IMR-90 (cell line): ENCODE data around the gene KLLN. TPM values are rescaled to one million over a fixed set of nuclear protein-coding genes. Genes with fewer than 3 reads are reported as not detected.

Experiments used
- ATAC-seq: fragments of 200-7000 bp; cut with Tn5 transposase; 2 replicates; pipeline ENCODE4 v1.9.1; 2020; ENCODE audit warnings: low read depth, mild to moderate bottlenecking, moderate library complexity
- BruUV-seq: library from RNA; stranded (reverse); fragments of 400-500 nt; replicated peaks from 2 replicates; lab custom pipeline; 2021; lab: Mats Ljungman, UMichigan
- CTCF ChIA-PET: fragments of 300-600 bp; formaldehyde crosslinking; extraction: SDS; loops from one replicate; lab custom pipeline; 2021; ENCODE audit warnings: antibody characterized with exemption; lab: Yijun Ruan, JAX
- POLR2A ChIA-PET: fragments of 300-600 bp; sonication (Branson Sonifier 250); formaldehyde crosslinking; loops from one replicate; lab custom pipeline; 2022; ENCODE audit warnings: antibody characterized with exemption; ENCODE audit not compliant: unreplicated experiment; lab: Charles Lee
- DNase-seq: peaks from one replicate; pipeline ENCODE4 v3.0.0; 2013
- H2AFZ ChIP-seq: replicated peaks from 2 replicates; pipeline ENCODE3; 2013; ENCODE audit warnings: low read length, mild to moderate bottlenecking; ENCODE audit not compliant: poor library complexity
- H2AK5ac ChIP-seq: 2 replicates; pipeline ENCODE4 v1.6.1; 2013; ENCODE audit warnings: low read depth, low read length, inconsistent platforms
- H2AK9ac ChIP-seq: replicated peaks from 2 replicates; pipeline ENCODE3; 2013; ENCODE audit warnings: mild to moderate bottlenecking, low read depth, low read length, moderate library complexity; ENCODE audit not compliant: poor library complexity
- H2BK120ac ChIP-seq: 2 replicates; pipeline ENCODE4 v1.6.1; 2013; ENCODE audit warnings: low read depth, low read length, inconsistent platforms
- H2BK15ac ChIP-seq: 3 replicates; pipeline ENCODE4 v1.6.1; 2013; ENCODE audit warnings: low read depth, low read length, inconsistent platforms
- H2BK20ac ChIP-seq: 2 replicates; pipeline ENCODE4 v1.6.1; 2013; ENCODE audit warnings: low read depth, mild to moderate bottlenecking, inconsistent platforms, low read length, moderate library complexity
- H2BK5ac ChIP-seq: 2 replicates; pipeline ENCODE4 v1.6.1; 2013; ENCODE audit warnings: mild to moderate bottlenecking, low read depth, low read length, inconsistent platforms; ENCODE audit not compliant: poor library complexity, severe bottlenecking
- H3K14ac ChIP-seq: replicated peaks from 2 replicates; pipeline ENCODE4 v1.6.1; 2013; ENCODE audit warnings: low read depth, low read length, inconsistent platforms
- H3K18ac ChIP-seq: 2 replicates; pipeline ENCODE4 v1.6.1; 2013; ENCODE audit warnings: low read depth, low read length, control low read depth
- H3K23ac ChIP-seq: 2 replicates; pipeline ENCODE4 v1.6.1; 2013; ENCODE audit warnings: low read depth, low read length, inconsistent platforms
- H3K27ac ChIP-seq: 2 replicates; pipeline ENCODE4 v1.5.1; 2013; ENCODE audit warnings: mild to moderate bottlenecking, control low read depth, low read length; ENCODE audit not compliant: insufficient read depth
- H3K27me3 ChIP-seq: 2 replicates; pipeline ENCODE4 v1.6.1; 2013; ENCODE audit warnings: low read length; ENCODE audit not compliant: control insufficient read depth, insufficient read depth
- H3K36me3 ChIP-seq: 2 replicates; pipeline ENCODE4 v1.6.1; 2013; ENCODE audit warnings: low read length, mixed read lengths; ENCODE audit not compliant: control insufficient read depth, insufficient read depth
- H3K4ac ChIP-seq: 2 replicates; pipeline ENCODE4 v1.6.1; 2013; ENCODE audit warnings: low read depth, low read length, inconsistent platforms
- H3K4me1 ChIP-seq: 2 replicates; pipeline ENCODE4 v1.6.1; 2013; ENCODE audit warnings: low read length, mixed read lengths; ENCODE audit not compliant: control insufficient read depth, insufficient read depth
- H3K4me2 ChIP-seq: 2 replicates; pipeline ENCODE4 v1.6.1; 2013; ENCODE audit warnings: low read depth, mild to moderate bottlenecking, control low read depth, low read length, moderate library complexity
- H3K4me3 ChIP-seq: 2 replicates; pipeline ENCODE4 v1.5.1; 2013; ENCODE audit warnings: low read depth, mild to moderate bottlenecking, control low read depth, low read length, moderate library complexity; ENCODE audit not compliant: insufficient read depth
- H3K56ac ChIP-seq: 2 replicates; pipeline ENCODE4 v1.6.1; 2013; ENCODE audit warnings: low read length, inconsistent platforms; ENCODE audit not compliant: insufficient read depth; ENCODE audit errors: extremely low read depth
- H3K79me1 ChIP-seq, 2 experiments: 2 replicates each; pipeline ENCODE4 v1.6.1; 2013; ENCODE audit warnings: low read length in 2 of 2, inconsistent platforms in 1 of 2, low read depth in 1 of 2
- H3K9ac ChIP-seq: 2 replicates; pipeline ENCODE4 v1.6.1; 2013; ENCODE audit warnings: low read depth, low read length, control low read depth
- H3K9me1 ChIP-seq: 2 replicates; pipeline ENCODE4 v1.6.1; 2013; ENCODE audit warnings: low read length, inconsistent platforms; ENCODE audit not compliant: insufficient read depth
- H3K9me3 ChIP-seq: 2 replicates; pipeline ENCODE4 v1.6.1; 2013; ENCODE audit warnings: low read length; ENCODE audit not compliant: control insufficient read depth, insufficient read depth
- H4K20me1 ChIP-seq: 2 replicates; pipeline ENCODE4 v1.6.1; 2013; ENCODE audit warnings: low read length, inconsistent platforms; ENCODE audit not compliant: insufficient read depth
- H4K5ac ChIP-seq: 2 replicates; pipeline ENCODE4 v1.6.1; 2013; ENCODE audit warnings: mild to moderate bottlenecking, low read depth, low read length, control low read depth
- H4K8ac ChIP-seq, 2 experiments: 2 replicates each; pipeline ENCODE4 v1.6.1; 2013; ENCODE audit warnings: low read depth in 2 of 2, low read length in 2 of 2, control low read depth in 1 of 2, inconsistent platforms in 1 of 2
- H4K91ac ChIP-seq: 2 replicates; pipeline ENCODE4 v1.6.1; 2013; ENCODE audit warnings: low read depth, low read length, inconsistent platforms; ENCODE audit not compliant: insufficient read depth
- CEBPB ChIP-seq: IDR thresholded peaks from 2 replicates; pipeline ENCODE4 v1.6.1; 2012; ENCODE audit warnings: low read depth, low read length, improper control_type of control experiment
- CHD1 ChIP-seq: IDR thresholded peaks from 2 replicates; pipeline ENCODE4 v1.6.1; 2012; ENCODE audit warnings: low read depth, low read length, improper control_type of control experiment
- FOS ChIP-seq: fragments of 150-350 bp; IDR thresholded peaks from 2 replicates; pipeline ENCODE4 v1.6.1; 2016; ENCODE audit warnings: low read depth, low read length
- MAFK ChIP-seq: IDR thresholded peaks from 2 replicates; pipeline ENCODE4 v1.6.1; 2012; ENCODE audit warnings: low read depth, low read length, improper control_type of control experiment
- MAZ ChIP-seq: IDR thresholded peaks from 2 replicates; pipeline ENCODE4 v1.6.1; 2012; ENCODE audit warnings: low read depth, mild to moderate bottlenecking, low read length, improper control_type of control experiment, moderate library complexity, borderline replicate concordance
- MXI1 ChIP-seq: IDR thresholded peaks from 2 replicates; pipeline ENCODE4 v1.6.1; 2012; ENCODE audit warnings: low read depth, mild to moderate bottlenecking, low read length, moderate library complexity, borderline replicate concordance
- POLR2A ChIP-seq: IDR thresholded peaks from 2 replicates; pipeline ENCODE4 v1.6.1; 2012; ENCODE audit warnings: mild to moderate bottlenecking, low read depth, low read length
- SMC3 ChIP-seq: fragments of 150-350 bp; IDR thresholded peaks from 2 replicates; pipeline ENCODE4 v1.6.1; 2016; ENCODE audit warnings: low read depth, mild to moderate bottlenecking, antibody characterized with exemption, low read length, moderate library complexity
- WGBS, 2 experiments: methylation state at CpG; one replicate each; pipeline versions ENCODE4 v1.1.5 to v1.1.7; 2013; ENCODE audit warnings: missing lambda C conversion rate in 2 of 2; ENCODE audit not compliant: insufficient read length in 1 of 2; ENCODE audit errors: extremely low coverage in 2 of 2; 5-methylcytosine and 5-hydroxymethylcytosine counted together
- dilution Hi-C: fragments of 300-500 bp; cut with HindIII; formaldehyde crosslinking; loops from one replicate; pipeline ENCODE4 v1.14.3; 2018; ENCODE audit warnings: low sequenced_read_pairs; ENCODE audit not compliant: unreplicated experiment
- in situ Hi-C: fragments of 300-500 bp; cut with MboI; formaldehyde crosslinking; loops from 3 replicates; pipeline ENCODE4 v1.14.3; 2019; ENCODE audit warnings: low sequenced_read_pairs, inconsistent platforms, mixed read lengths
- intact Hi-C: fragments of 100-400 bp; cut with micrococcal nuclease; formaldehyde crosslinking; loops from 2 replicates; pipeline ENCODE4 v1.10.0; 2022
- polyA plus RNA-seq, 3 experiments: library from polyadenylated mRNA; depleted of rRNA; stranded (reverse); fragments of >200 nt; gene quantifications; 2 replicates each; pipeline ENCODE4 v1.2.3, GENCODE V29; 2012; ENCODE audit warnings: low replicate concordance in 1 of 3
- total RNA-seq: library from RNA; depleted of rRNA; stranded (reverse); fragments of >200 nt; gene quantifications from 2 replicates; pipeline ENCODE4 v1.2.3, GENCODE V29; 2012
- TF ChIP-seq, protein P1 (sequence below): conservative IDR thresholded peaks from 2 replicates; pipeline ENCODE4 v1.5.1; 2012; ENCODE audit warnings: mild to moderate bottlenecking, low read depth, low read length, improper control_type of control experiment

The KLLN gene
- total and polyA plus RNA-seq, 2 of the 4 experiments (the other 2 are of a cell fraction) = 0.36 TPM

DNA sequence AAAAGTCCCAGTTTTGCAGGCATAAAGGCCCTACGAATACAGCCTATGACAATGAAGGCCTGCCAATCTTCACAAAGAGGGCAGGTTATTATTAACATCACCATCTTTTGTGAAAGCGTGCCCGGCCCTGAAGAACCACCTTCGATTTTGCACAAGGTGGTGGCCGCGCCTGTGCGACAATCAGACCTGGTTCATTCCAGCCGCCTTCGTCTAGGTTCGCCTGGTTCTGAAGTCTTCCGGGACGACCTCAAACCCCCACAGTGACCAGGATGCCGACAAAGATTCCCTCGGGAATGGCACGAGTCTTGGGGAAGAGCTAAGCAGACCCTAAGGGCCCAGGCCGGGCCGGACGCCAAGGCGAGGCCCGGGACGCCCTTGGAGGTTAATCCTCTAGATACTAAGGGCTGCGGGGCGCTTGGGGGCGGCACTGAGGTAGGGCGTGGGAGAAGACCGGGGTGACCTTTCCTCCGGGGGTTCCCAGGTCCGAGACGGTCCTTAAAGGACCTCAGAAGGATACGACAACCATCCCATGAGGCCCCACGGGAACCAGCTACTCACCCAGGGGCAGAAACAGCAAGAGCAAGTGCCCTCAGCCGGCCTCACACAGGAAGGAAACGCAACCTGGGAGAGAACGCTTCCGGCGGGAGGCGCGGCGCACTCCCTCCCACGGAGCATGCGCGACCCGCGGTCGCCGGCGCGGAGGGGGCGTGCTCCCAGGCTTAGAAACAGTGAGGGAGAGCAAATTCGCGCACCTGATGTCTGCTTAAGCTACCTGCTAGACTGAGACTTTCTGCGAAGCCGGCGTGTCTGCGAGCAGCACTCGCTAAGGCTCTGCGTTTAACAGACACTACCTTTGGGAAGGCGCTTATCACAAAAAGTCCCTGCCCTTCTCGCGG lies 45.5 kb downstream of the KLLN start, which contains the start of gene ATAD1:
Gene ATAD1 (minus strand): TSS at position 618 of the 896 bp plus-strand sequence. CDS start 3,627 bp downstream, outside the sequence.
- Histone ChIP-seq H2BK15ac (peak within 1 kb of the TSS; percentile 22; the same call in 1 of the 3 replicates), H3K36me3 (no peaks in the 10 kb centered on the region), H3K4ac (peak within 1 kb of the TSS; percentile 87), H3K4me2 (peak within 1 kb of the TSS; percentile 88), H3K14ac (peak within 1 kb of the TSS; percentile 87), H2BK20ac (no peak within 1 kb of the TSS), H2BK5ac (peak within 1 kb of the TSS; percentile 79), H2BK120ac (peak within 1 kb of the TSS; percentile 15; the same call in 1 of the 2 replicates), H3K23ac (peak within 1 kb of the TSS; percentile 66), H2AK9ac (peak within 1 kb of the TSS; percentile 80), H3K27me3 (no peaks in the 10 kb centered on the region), H3K27ac (peak within 1 kb of the TSS; percentile 86), H3K56ac (peak within 1 kb of the TSS; percentile 60), H4K91ac (peak within 1 kb of the TSS; percentile 82), H4K20me1 (no peaks in the 10 kb centered on the region; the same call in 1 of the 2 replicates), H4K8ac (peak within 1 kb of the TSS; percentile 75 to 92), H2AK5ac (peak within 1 kb of the TSS; percentile 68), H3K9me3 (no peaks in the 10 kb centered on the region), H3K4me3 (peak within 1 kb of the TSS; percentile 84), H3K4me1 (no peaks in the 10 kb centered on the region), H3K18ac (peak within 1 kb of the TSS; percentile 21; the same call in 1 of the 2 replicates), H3K9ac (peak within 1 kb of the TSS; percentile 89), H3K9me1 (no peaks in the 10 kb centered on the region; the same call in 1 of the 2 replicates), H4K5ac (peak within 1 kb of the TSS; percentile 76), H2AFZ (peak within 1 kb of the TSS; percentile 99), H3K79me1 (peaks cover 4 to 20% of the 10 kb centered on the region in 2 experiments; a peak in 2 of 4 replicates)
- ATAC-seq (peak; percentile 98), DNase-seq (peak; percentile 80)
- BruUV-seq = TSS peak; percentile 63
- ChIA-PET CTCF (no interaction called here), POLR2A (no interaction called here)
- dilution Hi-C loops (no loop called here), in situ Hi-C loops (no loop called here), intact Hi-C loops (no loop called here)
- WGBS, 2 experiments = 1% methylated on average over 25 of the region's 60 CpGs; no CpG with 5 or more reads in 1 of the 2 experiments
- TF ChIP-seq POLR2A = peak; percentile 81
- TF ChIP-seq, protein P1, sequence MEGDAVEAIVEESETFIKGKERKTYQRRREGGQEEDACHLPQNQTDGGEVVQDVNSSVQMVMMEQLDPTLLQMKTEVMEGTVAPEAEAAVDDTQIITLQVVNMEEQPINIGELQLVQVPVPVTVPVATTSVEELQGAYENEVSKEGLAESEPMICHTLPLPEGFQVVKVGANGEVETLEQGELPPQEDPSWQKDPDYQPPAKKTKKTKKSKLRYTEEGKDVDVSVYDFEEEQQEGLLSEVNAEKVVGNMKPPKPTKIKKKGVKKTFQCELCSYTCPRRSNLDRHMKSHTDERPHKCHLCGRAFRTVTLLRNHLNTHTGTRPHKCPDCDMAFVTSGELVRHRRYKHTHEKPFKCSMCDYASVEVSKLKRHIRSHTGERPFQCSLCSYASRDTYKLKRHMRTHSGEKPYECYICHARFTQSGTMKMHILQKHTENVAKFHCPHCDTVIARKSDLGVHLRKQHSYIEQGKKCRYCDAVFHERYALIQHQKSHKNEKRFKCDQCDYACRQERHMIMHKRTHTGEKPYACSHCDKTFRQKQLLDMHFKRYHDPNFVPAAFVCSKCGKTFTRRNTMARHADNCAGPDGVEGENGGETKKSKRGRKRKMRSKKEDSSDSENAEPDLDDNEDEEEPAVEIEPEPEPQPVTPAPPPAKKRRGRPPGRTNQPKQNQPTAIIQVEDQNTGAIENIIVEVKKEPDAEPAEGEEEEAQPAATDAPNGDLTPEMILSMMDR = peak; percentile 19; the same call in 1 of the 2 replicates
- no peak; the same call in 1 of the 2 replicates for TF ChIP-seq SMC3
- TF ChIP-seq MAZ = peak; percentile 34; the same call in 1 of the 2 replicates
- peak; percentile 83; the same call in 1 of the 2 replicates for TF ChIP-seq MXI1
- TF ChIP-seq CHD1 = no peak
- TF ChIP-seq CEBPB = 0 out of 2 replicates have a peak, but pooled peaks have one; percentile 22
- 0 out of 2 replicates have a peak, but pooled peaks have one; percentile 2 for TF ChIP-seq FOS
- TF ChIP-seq MAFK = no peak
